Measurements from ENCODE around the gene FGD5.
A peak's percentile ranks its signal among the peaks of the same experiment; 100 is the strongest.

FGD5 gene

DNA sequence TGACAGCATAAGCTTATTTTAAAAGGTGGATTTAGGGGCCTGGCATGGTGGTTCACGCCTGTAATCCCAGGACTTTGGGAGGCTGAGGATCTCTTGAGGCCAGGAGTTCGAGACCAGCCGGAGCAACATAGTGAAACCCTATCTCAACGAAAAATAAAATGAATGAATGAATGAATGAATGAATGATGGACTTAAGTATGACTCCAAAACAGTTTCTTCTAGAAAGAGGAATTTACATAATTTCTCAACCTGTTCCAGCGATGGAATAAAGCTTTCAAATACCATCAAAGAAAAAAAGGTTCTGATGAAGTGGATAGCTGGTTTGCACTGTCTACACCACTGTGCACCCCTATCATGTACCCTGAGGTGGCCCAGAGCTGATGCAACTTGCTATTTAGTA, 108.5 kb downstream of the FGD5 start:
- Histone ChIP-seq H3K27ac (ENCODE audit: insufficient read depth in 1 of 2, low read depth in 1 of 2, low read length in 2 of 2, poor library complexity in 1 of 2, severe bottlenecking in 2 of 2) (no peak overlapping the region), H3K9me3 (ENCODE audit: control extremely low read depth in 1 of 5, control insufficient read depth in 4 of 5, insufficient read depth in 2 of 5, low read depth in 1 of 5, low read length in 4 of 5) (no peaks in the 10 kb centered on the region), H3K36me3 (ENCODE audit: control insufficient read depth in 4 of 4, insufficient read depth in 4 of 4, low read length in 3 of 4) (peaks cover 0 to 46% (median 6%) of the 10 kb centered on the region in 4 experiments), H3K27me3 (replicated peaks in 2 of 5; ENCODE audit: control insufficient read depth in 4 of 5, insufficient read depth in 5 of 5, low read length in 4 of 5) (no peaks in the 10 kb centered on the region), H3K4me1 (ENCODE audit: control extremely low read depth in 1 of 4, control insufficient read depth in 4 of 4, insufficient read depth in 4 of 4, low read length in 3 of 4) (peaks cover 0 to 3% (median 0%) of the 10 kb centered on the region in 4 experiments), H3K4me3 (ENCODE audit: control insufficient read depth in 1 of 7, extremely low read depth in 1 of 7, insufficient read depth in 4 of 7, low read depth in 2 of 7, low read length in 6 of 7) (no peak overlapping the region)
- ChIA-PET POLR2A (interaction anchor here (0.6 kb wide), 1 partner anchor 23 kb away, joined by 3 read pairs; no protein-coding TSS in a partner anchor), CTCF (interaction anchor here (0.8 to 21.2 kb wide), 14 partner anchors 12 to 253 kb away, joined by 3 to 337 read pairs (median 4); partner anchors contain the start of gene NR2C2)
- 100% methylated on average over 2 of the region's 5 CpGs for WGBS (ENCODE audit: insufficient coverage)
- DNase-seq = no peak

DNA sequence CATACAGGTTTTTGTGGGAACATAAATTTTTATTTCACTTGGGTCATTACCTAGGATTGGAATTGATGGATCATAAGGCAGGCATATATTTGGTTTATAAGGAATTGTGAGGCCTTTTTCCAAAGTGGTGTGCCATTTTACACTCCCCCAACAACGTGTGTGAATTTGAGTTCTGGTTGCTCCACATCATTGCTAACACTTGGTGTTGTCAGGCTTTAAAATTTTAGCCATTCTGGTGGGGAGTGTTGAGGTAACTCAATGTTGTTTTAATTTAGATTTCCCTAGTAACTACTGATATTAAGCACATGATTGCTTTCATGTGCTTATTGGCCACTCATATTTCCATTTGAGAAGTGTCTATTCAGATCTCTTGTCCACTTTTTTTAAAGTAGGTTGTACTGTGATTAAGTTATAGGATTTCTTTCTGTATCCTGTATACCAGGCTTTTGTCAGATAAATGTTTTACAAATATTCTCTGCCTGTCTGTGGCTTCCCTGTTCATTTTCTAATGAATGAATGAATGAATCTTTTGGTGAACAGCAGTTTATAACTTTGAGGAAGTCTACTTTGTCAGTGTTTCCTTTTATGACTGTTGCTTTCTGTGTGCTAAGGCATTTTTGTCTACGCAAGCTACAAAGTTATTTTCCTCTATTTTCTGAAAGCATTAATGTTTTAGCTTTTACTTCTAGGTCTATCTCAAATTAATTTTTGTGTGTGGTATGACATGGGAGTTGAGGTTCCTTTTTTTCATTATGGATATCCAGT, 110.7 kb downstream of the FGD5 start:
- CTCF ChIA-PET = interaction anchor here (1.0 to 1.3 kb wide), 2 partner anchors 8 to 11 kb away, joined by 3 read pairs; no protein-coding TSS in a partner anchor
- H3K27ac ChIP-seq (ENCODE audit: insufficient read depth in 1 of 2, low read depth in 1 of 2, low read length in 2 of 2, poor library complexity in 1 of 2, severe bottlenecking in 2 of 2) = no peak overlapping the region
- POLR2A ChIA-PET = interaction anchor here (0.5 kb wide), 1 partner anchor 12 kb away, joined by 3 read pairs; no protein-coding TSS in a partner anchor
- peaks cover 0 to 3% (median 0%) of the 10 kb centered on the region in 4 experiments for H3K4me1 ChIP-seq (ENCODE audit: control extremely low read depth in 1 of 4, control insufficient read depth in 4 of 4, insufficient read depth in 4 of 4, low read length in 3 of 4)
- H3K9me3 ChIP-seq (ENCODE audit: control extremely low read depth in 1 of 5, control insufficient read depth in 4 of 5, insufficient read depth in 2 of 5, low read depth in 1 of 5, low read length in 4 of 5) = no peaks in the 10 kb centered on the region
- DNase-seq = peak in 1 of 3 donors; percentile 36
- no peaks in the 10 kb centered on the region for H3K27me3 ChIP-seq (replicated peaks in 2 of 5; ENCODE audit: control insufficient read depth in 4 of 5, insufficient read depth in 5 of 5, low read length in 4 of 5)
- H3K4me3 ChIP-seq (ENCODE audit: control insufficient read depth in 1 of 7, extremely low read depth in 1 of 7, insufficient read depth in 4 of 7, low read depth in 2 of 7, low read length in 6 of 7) = no peak overlapping the region
- no CpG with 5 or more reads among the region's 2 CpGs for WGBS (ENCODE audit: insufficient coverage)
- peaks cover 0 to 50% (median 5%) of the 10 kb centered on the region in 4 experiments for H3K36me3 ChIP-seq (ENCODE audit: control insufficient read depth in 4 of 4, insufficient read depth in 4 of 4, low read length in 3 of 4)

DNA sequence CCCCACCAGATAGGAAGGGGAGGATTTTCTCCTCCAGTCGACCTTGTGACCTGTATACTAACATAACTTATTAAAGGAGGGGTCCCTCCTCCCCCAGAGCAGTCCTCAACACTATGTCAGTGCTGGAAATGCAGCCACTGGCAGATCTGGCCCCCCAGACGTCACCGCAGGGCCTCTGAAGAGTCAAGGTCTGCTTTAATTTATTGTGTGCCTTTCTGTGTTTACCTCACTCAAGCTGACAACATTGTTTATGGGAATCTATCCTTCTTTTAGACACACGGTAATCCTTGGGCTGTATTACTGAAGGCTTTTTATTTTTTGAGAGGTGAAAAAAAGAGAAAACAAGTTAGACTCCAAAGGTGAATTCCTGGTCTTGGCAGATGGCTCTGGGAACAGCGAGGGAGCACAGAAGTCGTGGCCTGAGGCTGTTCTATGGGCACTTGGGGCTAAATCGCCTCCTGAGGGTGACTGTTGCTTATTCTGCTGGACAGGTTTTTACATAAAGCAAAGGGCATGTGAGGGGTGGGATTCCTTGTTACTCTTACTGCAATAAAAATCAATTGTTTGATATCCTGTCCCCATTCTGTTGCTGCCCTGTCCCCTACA, 115.2 kb downstream of the FGD5 start:
- peaks cover 0 to 3% (median 0%) of the 10 kb centered on the region in 4 experiments for H3K4me1 ChIP-seq (ENCODE audit: control extremely low read depth in 1 of 4, control insufficient read depth in 4 of 4, insufficient read depth in 4 of 4, low read length in 3 of 4)
- no peaks in the 10 kb centered on the region for H3K27me3 ChIP-seq (replicated peaks in 2 of 5; ENCODE audit: control insufficient read depth in 4 of 5, insufficient read depth in 5 of 5, low read length in 4 of 5)
- no peak for DNase-seq
- H3K36me3 ChIP-seq (ENCODE audit: control insufficient read depth in 4 of 4, insufficient read depth in 4 of 4, low read length in 3 of 4) = peaks cover 0 to 44% (median 6%) of the 10 kb centered on the region in 4 experiments
- CTCF ChIA-PET = interaction anchor here (0.9 to 2.0 kb wide), 4 partner anchors 10 to 140 kb away, joined by 3 to 8 read pairs (median 4); no protein-coding TSS in a partner anchor
- H3K4me3 ChIP-seq (ENCODE audit: control insufficient read depth in 1 of 7, extremely low read depth in 1 of 7, insufficient read depth in 4 of 7, low read depth in 2 of 7, low read length in 6 of 7) = no peak overlapping the region
- no peaks in the 10 kb centered on the region for H3K9me3 ChIP-seq (ENCODE audit: control extremely low read depth in 1 of 5, control insufficient read depth in 4 of 5, insufficient read depth in 2 of 5, low read depth in 1 of 5, low read length in 4 of 5)
- POLR2A ChIA-PET = no interaction called here
- H3K27ac ChIP-seq (ENCODE audit: insufficient read depth in 1 of 2, low read depth in 1 of 2, low read length in 2 of 2, poor library complexity in 1 of 2, severe bottlenecking in 2 of 2) = no peak overlapping the region
- 100% methylated on average over 6 of the region's 7 CpGs for WGBS (ENCODE audit: insufficient coverage)

DNA sequence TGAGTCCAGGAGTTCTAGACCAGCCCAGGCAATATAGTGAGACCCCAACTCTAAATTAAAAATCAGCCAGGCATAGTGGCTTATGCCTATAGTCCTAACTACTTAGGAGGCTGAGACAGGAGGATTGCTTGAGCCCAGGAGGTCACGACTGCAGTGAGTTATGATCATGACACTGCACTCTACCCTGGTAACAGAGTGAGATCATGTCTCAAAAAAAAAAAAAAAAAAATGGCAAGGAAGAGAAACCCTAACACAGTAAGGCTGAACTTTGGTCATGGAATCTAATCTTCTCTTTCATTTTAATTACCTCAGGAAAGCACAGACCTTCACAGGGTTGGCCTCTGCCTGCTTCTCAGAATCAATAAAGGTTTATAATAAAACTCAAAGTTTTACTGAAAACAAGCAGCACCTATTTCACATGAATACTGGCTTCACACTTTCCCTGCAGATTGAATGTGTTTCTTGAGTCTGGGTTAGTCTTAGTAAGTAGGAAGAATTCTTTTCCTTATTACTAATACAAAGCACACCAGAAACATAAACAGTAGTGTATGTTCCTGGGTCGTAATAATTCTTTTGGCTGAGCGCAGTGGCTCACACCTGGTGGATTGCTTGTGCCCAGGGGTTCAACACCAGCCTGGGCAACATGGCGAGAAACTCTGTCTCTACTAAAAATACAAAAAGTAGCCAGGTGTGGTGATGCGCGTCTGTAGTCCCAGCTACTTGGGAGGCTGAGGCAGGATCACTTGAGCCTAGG, 117.0 kb downstream of the FGD5 start:
- ChIA-PET CTCF (interaction anchor here (0.7 kb wide), 1 partner anchor 15 kb away, joined by 3 read pairs; no protein-coding TSS in a partner anchor), POLR2A (no interaction called here)
- no peak for DNase-seq
- no peak overlapping the region for H3K4me3 ChIP-seq (ENCODE audit: control insufficient read depth in 1 of 7, extremely low read depth in 1 of 7, insufficient read depth in 4 of 7, low read depth in 2 of 7, low read length in 6 of 7)
- H3K9me3 ChIP-seq (ENCODE audit: control extremely low read depth in 1 of 5, control insufficient read depth in 4 of 5, insufficient read depth in 2 of 5, low read depth in 1 of 5, low read length in 4 of 5) = no peaks in the 10 kb centered on the region
- peaks cover 0 to 2% (median 0%) of the 10 kb centered on the region in 4 experiments for H3K4me1 ChIP-seq (ENCODE audit: control extremely low read depth in 1 of 4, control insufficient read depth in 4 of 4, insufficient read depth in 4 of 4, low read length in 3 of 4)
- H3K36me3 ChIP-seq (ENCODE audit: control insufficient read depth in 4 of 4, insufficient read depth in 4 of 4, low read length in 3 of 4) = peaks cover 0 to 37% (median 6%) of the 10 kb centered on the region in 4 experiments
- 98% methylated on average over 6 of the region's 6 CpGs for WGBS (ENCODE audit: insufficient coverage)
- H3K27me3 ChIP-seq (replicated peaks in 2 of 5; ENCODE audit: control insufficient read depth in 4 of 5, insufficient read depth in 5 of 5, low read length in 4 of 5) = no peaks in the 10 kb centered on the region
- H3K27ac ChIP-seq (ENCODE audit: insufficient read depth in 1 of 2, low read depth in 1 of 2, low read length in 2 of 2, poor library complexity in 1 of 2, severe bottlenecking in 2 of 2) = no peak overlapping the region

DNA sequence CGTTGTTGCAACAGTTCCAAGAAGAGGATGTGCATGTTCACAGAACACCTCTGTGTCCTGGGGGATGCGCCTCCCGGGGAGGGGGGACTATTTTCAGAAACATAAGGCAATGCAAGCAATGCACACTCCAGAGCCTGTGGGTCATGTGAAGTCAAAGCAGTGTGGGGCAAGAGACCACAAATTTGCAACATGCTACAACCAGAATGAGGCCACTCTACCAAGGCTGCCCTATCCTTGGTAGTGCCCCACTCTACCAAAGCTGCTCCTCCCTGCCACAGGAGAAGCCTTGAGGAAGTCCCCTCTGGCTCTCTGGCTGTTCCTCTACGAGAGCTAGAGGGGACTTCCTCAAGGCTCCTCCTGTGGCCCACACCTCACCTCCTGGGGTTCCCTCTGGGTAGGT, 120.2 kb downstream of the FGD5 start:
- 84% methylated on average over 4 of the region's 4 CpGs for WGBS (ENCODE audit: insufficient coverage)
- CTCF ChIA-PET = interaction anchor here (0.6 to 1.9 kb wide), 3 partner anchors 12 to 203 kb away, joined by 3 to 6 read pairs (median 4); no protein-coding TSS in a partner anchor
- Histone ChIP-seq H3K4me3 (ENCODE audit: control insufficient read depth in 1 of 7, extremely low read depth in 1 of 7, insufficient read depth in 4 of 7, low read depth in 2 of 7, low read length in 6 of 7) (no peak overlapping the region), H3K27ac (ENCODE audit: insufficient read depth in 1 of 2, low read depth in 1 of 2, low read length in 2 of 2, poor library complexity in 1 of 2, severe bottlenecking in 2 of 2) (no peak overlapping the region), H3K9me3 (ENCODE audit: control extremely low read depth in 1 of 5, control insufficient read depth in 4 of 5, insufficient read depth in 2 of 5, low read depth in 1 of 5, low read length in 4 of 5) (no peaks in the 10 kb centered on the region), H3K4me1 (ENCODE audit: control extremely low read depth in 1 of 4, control insufficient read depth in 4 of 4, insufficient read depth in 4 of 4, low read length in 3 of 4) (peaks cover 0 to 2% (median 0%) of the 10 kb centered on the region in 4 experiments), H3K36me3 (ENCODE audit: control insufficient read depth in 4 of 4, insufficient read depth in 4 of 4, low read length in 3 of 4) (peaks cover 2 to 40% (median 10%) of the 10 kb centered on the region in 4 experiments), H3K27me3 (replicated peaks in 2 of 5; ENCODE audit: control insufficient read depth in 4 of 5, insufficient read depth in 5 of 5, low read length in 4 of 5) (no peaks in the 10 kb centered on the region)
- POLR2A ChIA-PET = no interaction called here
- no peak for DNase-seq

DNA sequence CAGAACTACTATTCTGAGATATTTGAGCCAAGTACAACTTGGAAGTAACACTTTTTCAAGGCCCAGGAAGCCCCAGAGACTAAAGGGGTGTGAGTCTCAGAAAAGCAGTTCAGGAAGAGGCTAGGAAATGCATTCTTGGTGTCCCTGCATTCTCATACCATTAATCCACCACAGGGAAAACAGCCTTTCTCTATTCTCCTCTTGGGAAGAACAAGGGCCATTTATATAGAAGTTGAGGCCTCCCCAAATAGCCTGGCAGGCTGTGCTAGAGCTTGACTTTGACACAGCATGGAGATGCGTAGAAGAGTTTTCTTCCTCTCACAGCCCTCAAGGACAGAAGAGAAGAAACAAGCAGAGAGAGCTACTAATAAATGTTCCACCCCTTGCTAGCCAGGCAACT, 123.1 kb downstream of the FGD5 start:
- H3K27ac ChIP-seq (ENCODE audit: insufficient read depth in 1 of 2, low read depth in 1 of 2, low read length in 2 of 2, poor library complexity in 1 of 2, severe bottlenecking in 2 of 2) = no peak overlapping the region
- no peaks in the 10 kb centered on the region for H3K9me3 ChIP-seq (ENCODE audit: control extremely low read depth in 1 of 5, control insufficient read depth in 4 of 5, insufficient read depth in 2 of 5, low read depth in 1 of 5, low read length in 4 of 5)
- WGBS (ENCODE audit: insufficient coverage) = 100% methylated on average over 1 of the region's 1 CpG
- peaks cover 5 to 35% (median 21%) of the 10 kb centered on the region in 4 experiments for H3K36me3 ChIP-seq (ENCODE audit: control insufficient read depth in 4 of 4, insufficient read depth in 4 of 4, low read length in 3 of 4)
- DNase-seq = no peak
- peaks cover 6 to 14% (median 11%) of the 10 kb centered on the region in 4 experiments for H3K4me1 ChIP-seq (ENCODE audit: control extremely low read depth in 1 of 4, control insufficient read depth in 4 of 4, insufficient read depth in 4 of 4, low read length in 3 of 4)
- ChIA-PET POLR2A (no interaction called here), CTCF (interaction anchor here (0.6 to 1.4 kb wide), 4 partner anchors 9 to 532 kb away, joined by 3 read pairs; no protein-coding TSS in a partner anchor)
- no peaks in the 10 kb centered on the region for H3K27me3 ChIP-seq (replicated peaks in 2 of 5; ENCODE audit: control insufficient read depth in 4 of 5, insufficient read depth in 5 of 5, low read length in 4 of 5)
- H3K4me3 ChIP-seq (ENCODE audit: control insufficient read depth in 1 of 7, extremely low read depth in 1 of 7, insufficient read depth in 4 of 7, low read depth in 2 of 7, low read length in 6 of 7) = no peak overlapping the region

All from common myeloid progenitor, CD34-positive (primary cell).